GM13977 (cell line): ENCODE measurements around the gene MYH6.
"Not testable (repeated sequence)": the region's sequence is repeated elsewhere in the genome, so short reads cannot be mapped to it uniquely, and the experiment has no call there.

ENCODE experiments used
- DNase-seq: peaks from one replicate; pipeline ENCODE4 v3.0.0; 2012; ENCODE audit warnings: low spot score
- in situ Hi-C: fragments of 300-500 bp; cut with MboI; formaldehyde crosslinking; loops from one replicate; pipeline ENCODE4 v1.12.0; 2022; ENCODE audit warnings: low sequenced_read_pairs, low pct_unique_long_range_greater_than_20kb, mixed read lengths, inconsistent platforms; ENCODE audit not compliant: unreplicated experiment
- TF ChIP-seq, protein P1 (sequence below): IDR thresholded peaks from 2 replicates; pipeline ENCODE4 v1.5.1; 2012; ENCODE audit warnings: mild to moderate bottlenecking, control low read depth; ENCODE audit not compliant: insufficient read depth; ENCODE audit errors: extremely low read depth, missing control alignments

MYH6 gene

DNA sequence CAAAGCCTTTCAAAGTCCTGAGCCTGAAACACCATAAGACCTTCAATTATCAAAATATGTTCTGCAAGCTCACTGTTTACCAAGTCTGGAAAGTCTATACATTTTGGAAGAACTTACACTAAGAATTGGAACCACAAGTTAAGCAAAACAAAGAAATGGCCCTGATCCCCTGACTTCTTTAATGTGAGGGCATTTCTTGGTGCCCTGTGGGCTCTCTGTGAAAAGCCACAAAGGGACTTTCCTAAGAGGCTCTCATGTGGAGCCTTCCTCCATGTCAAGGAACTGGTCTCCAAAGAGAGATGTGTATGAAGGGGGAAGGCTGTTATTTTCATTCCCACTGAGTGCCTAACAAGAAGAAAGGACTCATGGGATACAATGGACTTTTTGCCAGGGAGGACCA is 13.5 kb upstream of the MYH6 start:
- DNase-seq, result no peak
- TF ChIP-seq, protein P1, sequence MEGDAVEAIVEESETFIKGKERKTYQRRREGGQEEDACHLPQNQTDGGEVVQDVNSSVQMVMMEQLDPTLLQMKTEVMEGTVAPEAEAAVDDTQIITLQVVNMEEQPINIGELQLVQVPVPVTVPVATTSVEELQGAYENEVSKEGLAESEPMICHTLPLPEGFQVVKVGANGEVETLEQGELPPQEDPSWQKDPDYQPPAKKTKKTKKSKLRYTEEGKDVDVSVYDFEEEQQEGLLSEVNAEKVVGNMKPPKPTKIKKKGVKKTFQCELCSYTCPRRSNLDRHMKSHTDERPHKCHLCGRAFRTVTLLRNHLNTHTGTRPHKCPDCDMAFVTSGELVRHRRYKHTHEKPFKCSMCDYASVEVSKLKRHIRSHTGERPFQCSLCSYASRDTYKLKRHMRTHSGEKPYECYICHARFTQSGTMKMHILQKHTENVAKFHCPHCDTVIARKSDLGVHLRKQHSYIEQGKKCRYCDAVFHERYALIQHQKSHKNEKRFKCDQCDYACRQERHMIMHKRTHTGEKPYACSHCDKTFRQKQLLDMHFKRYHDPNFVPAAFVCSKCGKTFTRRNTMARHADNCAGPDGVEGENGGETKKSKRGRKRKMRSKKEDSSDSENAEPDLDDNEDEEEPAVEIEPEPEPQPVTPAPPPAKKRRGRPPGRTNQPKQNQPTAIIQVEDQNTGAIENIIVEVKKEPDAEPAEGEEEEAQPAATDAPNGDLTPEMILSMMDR, result no peak
- in situ Hi-C loops, result no loop called here

GRCh38 chr14:23419646-23420045 is 11.6 kb upstream of the MYH6 start:
- in situ Hi-C loops, DNase-seq: not testable (repeated sequence)

DNA sequence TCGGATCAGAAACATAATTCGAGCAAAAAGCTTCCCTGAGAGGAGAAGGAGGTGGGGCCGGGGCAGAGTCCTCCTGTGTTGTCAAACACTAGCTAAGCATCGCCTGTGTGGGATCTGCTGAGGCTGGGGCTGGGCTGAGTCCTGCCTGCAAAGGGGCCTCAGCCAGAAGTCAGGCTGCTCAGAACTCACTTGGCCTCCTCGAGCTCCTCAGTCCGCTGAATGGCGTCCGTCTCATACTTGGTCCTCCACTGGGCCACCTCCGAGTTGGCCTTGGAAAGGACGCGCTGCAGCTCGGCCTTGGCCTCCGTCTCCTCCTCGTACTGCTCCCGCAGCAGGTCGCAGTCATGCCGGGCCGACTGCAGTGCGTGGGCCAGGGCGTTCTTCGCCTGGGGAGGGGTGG is 9.9 kb upstream of the MYH6 start:
- in situ Hi-C loops, result no loop called here
- TF ChIP-seq, protein P1, result no peak
- DNase-seq, result no peak

DNA sequence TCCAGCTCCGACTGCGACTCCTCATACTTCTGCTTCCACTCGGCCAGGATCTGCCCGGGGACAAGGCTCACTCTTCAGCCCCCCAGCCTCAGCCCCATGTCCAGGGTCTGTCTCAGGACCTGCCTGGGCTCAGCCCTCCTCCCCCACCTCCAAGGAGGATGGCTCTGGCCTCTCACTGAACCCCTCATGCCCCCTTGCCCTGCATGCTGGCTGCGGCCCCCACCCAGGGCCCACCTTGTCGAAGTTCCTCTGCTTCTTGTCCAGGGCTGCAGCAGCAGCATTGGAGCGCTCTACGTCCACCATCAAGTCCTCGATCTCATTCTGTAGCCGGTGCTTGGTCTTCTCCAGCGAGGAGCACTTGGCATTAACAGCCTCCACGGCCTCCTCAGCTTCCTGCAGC is 9.2 kb upstream of the MYH6 start:
- in situ Hi-C loops, result not testable (repeated sequence)

GRCh38 chr14:23416801-23417200 is 8.7 kb upstream of the MYH6 start:
- TF ChIP-seq, protein P1, result no peak
- no peak for DNase-seq
- in situ Hi-C loops, result no loop called here

More for the DNA sequence above, 9.2 kb upstream of the MYH6 start:
- DNase-seq, result not testable (repeated sequence)

DNA sequence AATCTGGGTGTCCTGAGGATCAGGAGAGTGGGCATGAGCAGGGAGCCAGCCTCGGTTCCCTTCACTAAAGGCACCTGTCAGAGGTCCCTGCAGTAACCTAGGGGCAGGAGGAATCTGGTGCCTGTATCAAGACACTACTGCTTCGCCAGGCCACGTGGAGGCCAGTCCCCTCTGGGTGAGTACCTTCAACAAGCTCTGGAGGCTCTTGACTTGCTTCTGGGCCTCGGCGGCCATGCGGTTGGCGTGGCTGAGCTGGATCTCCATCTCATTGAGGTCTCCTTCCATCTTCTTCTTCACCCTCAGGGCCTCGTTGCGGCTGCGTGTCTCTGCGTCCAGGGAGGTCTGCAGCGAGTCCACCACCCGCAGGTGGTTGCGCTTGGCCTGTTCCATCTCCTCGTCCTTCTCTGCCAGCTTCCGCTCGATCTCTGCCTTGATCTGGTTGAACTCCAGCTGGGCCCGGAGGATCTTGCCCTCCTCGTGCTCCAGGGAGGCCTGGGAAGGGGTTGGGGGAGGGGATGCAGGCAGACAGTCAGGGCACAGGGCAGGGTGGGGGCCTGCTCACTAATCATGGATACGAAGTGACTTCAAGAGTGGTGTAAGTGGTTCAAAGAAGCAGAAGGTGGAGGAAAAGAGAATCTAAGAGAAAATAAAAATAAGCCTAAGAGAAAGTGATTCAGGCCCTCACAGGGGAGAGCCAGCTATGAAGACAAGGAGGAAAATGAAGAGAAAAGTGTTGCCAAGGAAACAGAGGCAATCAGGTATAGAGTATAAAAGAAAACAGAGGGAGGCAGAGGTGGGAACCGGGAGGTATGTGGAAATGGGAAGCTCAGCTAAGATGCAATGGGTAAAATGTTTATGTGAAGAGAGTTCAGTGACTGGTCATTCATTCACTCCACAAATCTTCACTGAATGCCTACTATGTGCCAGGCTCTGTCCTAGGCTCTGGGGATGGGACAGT is 8.0 kb upstream of the MYH6 start:
- no peak for DNase-seq
- TF ChIP-seq, protein P1, result no peak
- in situ Hi-C loops, result no loop called here

GRCh38 chr14:23414906-23415820 is 7.1 kb upstream of the MYH6 start:
- no peak for DNase-seq
- TF ChIP-seq, protein P1, result no peak
- in situ Hi-C loops, result no loop called here
